PC-3 (cell line): Measurements from ENCODE around the gene DNAH9.

Source experiments
- CTCF ChIP-seq: fragments of 300-600 bp; sonication (generic); conservative IDR thresholded peaks from 2 replicates; pipeline ENCODE4 v1.5.1; 2017; ENCODE audit warnings: antibody characterized with exemption, low read depth, mild to moderate bottlenecking, low read length
- EZH2 ChIP-seq: fragments of 300-600 bp; sonication (generic); IDR thresholded peaks from one replicate; pipeline ENCODE4 v1.6.1; 2017; ENCODE audit warnings: antibody characterized with exemption, mild to moderate bottlenecking, low read length; ENCODE audit not compliant: unreplicated experiment
- EZH2phosphoT487 ChIP-seq: fragments of 300-600 bp; sonication (generic); IDR thresholded peaks from 2 replicates; pipeline ENCODE4 v1.6.1; 2018; ENCODE audit warnings: mild to moderate bottlenecking, antibody characterized with exemption, low read length, borderline replicate concordance

- TF ChIP-seq CTCF (peak; percentile 70), EZH2 (no peak), EZH2phosphoT487 (no peak)
Measured at GRCh38 chr17:11644265-11645212, 46.3 kb downstream of the DNAH9 start.
